GM13976 (cell line): Measurements from ENCODE around the gene EXTL1.

Experiments
- DNase-seq: peaks from one replicate; pipeline ENCODE4 v3.0.0; 2012; ENCODE audit warnings: low spot score
- in situ Hi-C: fragments of 300-500 bp; cut with MboI; formaldehyde crosslinking; loops from one replicate; pipeline ENCODE4 v1.12.0; 2022; ENCODE audit warnings: low sequenced_read_pairs, mixed read lengths, inconsistent platforms; ENCODE audit not compliant: unreplicated experiment
- TF ChIP-seq, protein P1 (sequence below): IDR thresholded peaks from 2 replicates; pipeline ENCODE4 v1.5.1; 2012; ENCODE audit warnings: borderline replicate concordance, mild to moderate bottlenecking; ENCODE audit not compliant: insufficient read depth; ENCODE audit errors: extremely low read depth, missing control alignments, control extremely low read depth

The EXTL1 gene

DNA sequence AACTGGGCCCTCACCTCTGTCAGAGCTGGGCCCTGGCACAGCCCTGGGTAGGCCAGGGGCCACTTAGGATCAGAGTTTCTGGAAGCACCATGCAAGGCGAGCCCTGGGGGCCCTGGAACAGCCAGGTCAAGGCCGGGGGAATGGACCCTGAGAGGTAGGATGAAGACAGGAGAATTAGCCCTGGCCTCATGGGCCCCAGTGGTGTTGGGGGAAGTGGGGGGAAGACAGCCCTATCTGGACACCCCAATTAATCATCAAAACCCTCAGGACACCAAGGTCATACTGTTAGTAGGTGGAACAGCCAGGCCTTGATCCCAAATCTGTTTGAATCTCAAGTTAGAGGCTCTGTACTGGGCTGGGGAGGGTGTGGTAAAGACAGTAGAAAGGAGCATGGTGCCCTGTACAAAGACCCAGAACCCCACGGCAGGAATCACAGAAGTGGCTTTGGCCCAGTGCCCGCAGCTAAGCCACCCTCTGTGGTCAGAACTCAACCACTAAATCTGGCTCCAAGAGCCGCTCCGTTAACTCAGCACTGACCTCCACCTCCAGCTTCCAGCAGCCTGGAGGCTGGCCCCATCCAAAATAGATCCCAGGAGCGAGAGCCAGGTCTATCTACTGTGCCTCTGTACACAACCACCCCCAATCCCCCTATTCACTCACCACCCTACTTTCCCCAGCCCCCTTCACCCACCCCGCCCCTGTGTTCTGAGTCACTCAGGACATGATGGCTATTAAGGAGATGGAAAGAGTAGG lies 59.9 kb downstream of the EXTL1 start:
- no peak for DNase-seq
- in situ Hi-C loops: no loop called here
- TF ChIP-seq, protein P1, sequence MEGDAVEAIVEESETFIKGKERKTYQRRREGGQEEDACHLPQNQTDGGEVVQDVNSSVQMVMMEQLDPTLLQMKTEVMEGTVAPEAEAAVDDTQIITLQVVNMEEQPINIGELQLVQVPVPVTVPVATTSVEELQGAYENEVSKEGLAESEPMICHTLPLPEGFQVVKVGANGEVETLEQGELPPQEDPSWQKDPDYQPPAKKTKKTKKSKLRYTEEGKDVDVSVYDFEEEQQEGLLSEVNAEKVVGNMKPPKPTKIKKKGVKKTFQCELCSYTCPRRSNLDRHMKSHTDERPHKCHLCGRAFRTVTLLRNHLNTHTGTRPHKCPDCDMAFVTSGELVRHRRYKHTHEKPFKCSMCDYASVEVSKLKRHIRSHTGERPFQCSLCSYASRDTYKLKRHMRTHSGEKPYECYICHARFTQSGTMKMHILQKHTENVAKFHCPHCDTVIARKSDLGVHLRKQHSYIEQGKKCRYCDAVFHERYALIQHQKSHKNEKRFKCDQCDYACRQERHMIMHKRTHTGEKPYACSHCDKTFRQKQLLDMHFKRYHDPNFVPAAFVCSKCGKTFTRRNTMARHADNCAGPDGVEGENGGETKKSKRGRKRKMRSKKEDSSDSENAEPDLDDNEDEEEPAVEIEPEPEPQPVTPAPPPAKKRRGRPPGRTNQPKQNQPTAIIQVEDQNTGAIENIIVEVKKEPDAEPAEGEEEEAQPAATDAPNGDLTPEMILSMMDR: no peak

DNA sequence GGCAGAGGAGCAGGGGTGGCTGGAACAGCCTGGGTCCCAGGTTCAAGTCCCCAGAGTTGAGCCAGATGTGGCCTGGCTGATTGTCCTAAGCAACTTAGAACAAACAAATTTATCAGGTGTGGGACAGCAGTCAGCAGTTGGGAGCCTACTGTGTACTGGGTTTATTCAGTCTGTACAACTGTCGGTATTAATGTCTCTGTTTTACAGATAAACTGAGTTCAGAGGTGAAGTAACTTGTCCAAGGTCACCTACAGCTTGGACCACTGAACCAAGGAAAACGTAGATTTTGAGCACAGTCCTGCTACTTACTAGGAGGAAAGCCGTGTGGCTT lies 60.4 kb downstream of the EXTL1 start:
- DNase-seq: no peak
- TF ChIP-seq, protein P1: no peak
- in situ Hi-C loops: no loop called here

GRCh38 chr1:26083208-26083607 lies 61.6 kb downstream of the EXTL1 start:
- no peak for DNase-seq
- TF ChIP-seq, protein P1: no peak
- in situ Hi-C loops: no loop called here

- in situ Hi-C loops: no loop called here
- TF ChIP-seq, protein P1: no peak
Observed at GRCh38 chr1:26084091-26084561, 62.6 kb downstream of the EXTL1 start.

DNA sequence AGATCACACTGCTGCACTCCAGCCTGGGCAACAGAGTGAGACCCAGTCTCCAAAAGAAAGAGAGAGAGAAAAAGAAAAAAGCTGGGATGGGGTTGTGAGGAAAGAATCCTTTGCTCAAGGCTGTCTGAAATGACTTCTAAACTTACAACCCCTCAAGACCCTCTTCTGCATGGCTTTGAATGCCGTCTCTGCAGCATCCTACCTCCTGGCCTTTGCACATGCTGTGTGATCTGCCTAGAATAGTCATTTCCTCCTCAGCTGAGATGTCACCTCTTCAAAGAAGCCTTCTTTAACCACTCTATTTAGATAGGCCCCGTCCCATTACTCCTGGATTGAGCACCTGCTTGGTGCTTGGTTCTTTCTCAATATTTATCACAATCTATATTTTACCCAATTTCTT lies 63.3 kb downstream of the EXTL1 start:
- TF ChIP-seq, protein P1: no peak
- in situ Hi-C loops: no loop called here
- no peak for DNase-seq

More at GRCh38 chr1:26084091-26084561, 62.6 kb downstream of the EXTL1 start:
- DNase-seq: no peak
